Heart right ventricle (tissue), 16 donors: Measurements from ENCODE around the gene F13A1. TPM values are rescaled to one million over a fixed set of nuclear protein-coding genes. Genes with fewer than 3 reads are reported as not detected.

Experiments used
- ATAC-seq, 8 donors: fragments of 200-7000 bp; cut with Tn5 transposase; one replicate each; pipeline ENCODE4 v1.9.1; 2020; ENCODE audit warnings: mild to moderate bottlenecking in 8 of 8, moderate library complexity in 8 of 8, moderate number of reproducible peaks in 1 of 8
- DNase-seq, 2 donors: peaks; one replicate each; pipeline ENCODE4 v3.0.0-alpha.2; 2020
- H3K27ac ChIP-seq, 10 donors: fragments of 200-600 bp; sonication (generic) in 2 of 10; one replicate each; pipeline versions ENCODE4 v1.5.0 to v1.8.0; 2020 to 2022; ENCODE audit warnings: mild to moderate bottlenecking in 3 of 10
- H3K27me3 ChIP-seq, 7 donors: fragments of 200-600 bp; one replicate each; pipeline ENCODE4 v1.8.0; 2021 to 2022; ENCODE audit warnings: mild to moderate bottlenecking in 2 of 7
- H3K36me3 ChIP-seq, 9 donors: fragments of 200-600 bp; sonication (generic) in 1 of 9; one replicate each; pipeline versions ENCODE4 v1.5.0 to v1.8.0; 2020 to 2022; ENCODE audit warnings: mild to moderate bottlenecking in 2 of 9
- H3K4me1 ChIP-seq, 9 donors: fragments of 200-600 bp; sonication (generic) in 1 of 9; one replicate each; pipeline versions ENCODE4 v1.5.0 to v1.8.0; 2020 to 2022; ENCODE audit warnings: mild to moderate bottlenecking in 4 of 9
- H3K4me3 ChIP-seq, 10 donors: fragments of 200-600 bp; sonication (generic) in 2 of 10; one replicate each; pipeline versions ENCODE4 v1.5.0 to v1.8.0; 2020 to 2022; ENCODE audit warnings: mild to moderate bottlenecking in 7 of 10, moderate library complexity in 2 of 10
- H3K9me3 ChIP-seq, 11 donors: fragments of 200-600 bp in 10 of 11; sonication (generic) in 2 of 11; one replicate each; pipeline versions ENCODE4 v1.5.0 to v1.8.0; 2013 to 2022; ENCODE audit warnings: mild to moderate bottlenecking in 2 of 11, control low read depth in 1 of 11, moderate library complexity in 1 of 11
- CTCF ChIP-seq, 9 donors: fragments of 200-600 bp; sonication (generic) in 2 of 9; IDR thresholded peaks; one replicate each; pipeline versions ENCODE4 v1.5.0 to v1.8.0; 2021 to 2022; ENCODE audit warnings: antibody characterized with exemption in 9 of 9, mild to moderate bottlenecking in 5 of 9, moderate library complexity in 1 of 9
- WGBS, 2 donors: extraction: QIAGEN DNeasy Blood & Tissue Kit; methylation state at CpG; one replicate each; pipeline ENCODE4 v1.1.7; 2013; ENCODE audit warnings: inconsistent platforms in 1 of 2; 5-methylcytosine and 5-hydroxymethylcytosine counted together
- intact Hi-C, 10 donors: fragments of 100-400 bp; cut with DNase I; formaldehyde crosslinking; loops; one replicate each; pipeline versions ENCODE4 v1.11.1 to v1.14.2; 2022
- microRNA-seq, 2 donors: library from miRNA; unstranded; fragments of <30 nt; microRNA quantifications; one replicate each; pipeline ENCODE4 v1.2.0, GENCODE V29; 2021
- polyA plus RNA-seq, 2 donors: library from polyadenylated mRNA; stranded (reverse); fragments of 200-250 nt; gene quantifications; one replicate each; pipeline ENCODE4 v1.2.3, GENCODE V29; 2013
- total RNA-seq, 10 donors: library from RNA; stranded (reverse); fragmentation: NEBNext Ultra II Directional in 3 of 10; extraction: Animal tissue kit (Norgen Biotek cat#: 25700) in 3 of 10; gene quantifications; one replicate each; pipeline versions ENCODE4 v1.2.1 to v1.2.4, GENCODE V29; 2021 to 2023
- donor health status: Arrhythmogenic right ventricular cardiomyopathy.
- donor health status: ischemic (EF 13 %, LVEDD 7.1; RV severe dilation, severe dysfunction).
- donor health status: healthy with polysubstance abuse.
- donor health status: DM: no; HTN: yes; CAD: no.
- donor health status: DM: no; HTN: no; CAD: no.
- donor health status: ischemic (EF 25% LVEDD 6.9; RV normal size, moderate dysfunction).
- donor health status: ischemic (EF 25% LVEDD 5.7; RV mildly dilated, moderate dysfunction).
- donor health status: healthy.
- donor health status: DM: yes; HTN: yes; CAD: no.
- donor health status: Ischemic cardiomyopathy.
- donor health status: ischemic (EF 35%, LVEDD 5.7; RV mildly dilated, moderate dysfunction).
- donor health status: nonischemic (EF 11% LVEDD 7.7; RV severe dilation, severe dysfunction).
- donor health status: DM: yes; HTN: yes; CAD: no.
- donor health status: PGD.
- donor health status: ischemic (EF 29% LVEDD 5.4; RV normal size, mild dysfunction).
- donor health status: nonischemic (EF 23%, LVEDD 6.1; RV moderate dilation, normal function).

Gene F13A1
- total and polyA plus RNA-seq, 12 donors, result 8.4 to 265 (median 22.8) TPM

- WGBS, 2 donors, result 63 to 65% methylated on average over 3 of the region's 3 CpGs
- ATAC-seq, result no peak
- DNase-seq, result no peak
- Histone ChIP-seq H3K27me3 (no peaks in the 10 kb centered on the region), H3K36me3 (no peaks in the 10 kb centered on the region), H3K27ac (no peak overlapping the region), H3K4me1 (no peaks in the 10 kb centered on the region), H3K4me3 (no peak overlapping the region), H3K9me3 (peaks cover 0 to 20% (median 3%) of the 10 kb centered on the region in 11 donors)
- intact Hi-C loops, result no loop called here
- TF ChIP-seq CTCF (IDR thresholded peaks at IDR 0.05), result no peak
Observed at GRCh38 chr6:6123803-6124202, 196.7 kb downstream of the F13A1 start.

GRCh38 chr6:6121943-6122342 lies 198.5 kb downstream of the F13A1 start:
- no peak for TF ChIP-seq CTCF (IDR thresholded peaks at IDR 0.05)

DNA sequence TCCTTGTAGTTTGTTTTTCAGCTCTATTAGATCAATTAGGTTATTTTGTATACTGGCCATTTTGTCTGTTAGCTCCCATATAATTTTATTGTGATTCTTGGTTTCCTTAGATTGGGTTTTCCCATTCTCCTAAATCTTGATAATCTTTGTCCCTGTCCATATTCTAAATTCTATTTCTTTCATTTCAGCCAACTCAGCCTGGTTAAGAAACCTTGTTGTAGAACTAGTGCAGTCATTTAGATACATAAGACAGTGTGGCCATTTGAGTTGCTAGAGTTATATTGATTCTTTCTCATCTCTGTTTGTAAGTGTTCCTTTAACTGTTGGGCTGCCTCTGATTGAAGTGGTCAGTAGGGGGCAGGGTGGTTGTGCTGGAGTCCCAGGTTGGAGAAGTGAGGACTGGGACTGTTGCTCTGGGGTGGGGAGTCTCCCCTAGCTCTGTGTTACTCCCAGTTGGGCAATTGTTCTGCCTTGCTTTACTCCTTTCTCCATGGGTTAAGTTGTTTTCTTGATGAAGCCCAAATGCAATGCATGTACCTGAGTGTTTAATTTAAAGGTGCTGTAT lies 214.9 kb downstream of the F13A1 start:
- peaks cover 0 to 41% (median 7%) of the 10 kb centered on the region in 11 donors for H3K9me3 ChIP-seq
- no peak for ATAC-seq
- H3K27me3 ChIP-seq, result no peaks in the 10 kb centered on the region
- no peak for DNase-seq
- no peaks in the 10 kb centered on the region for H3K4me1 ChIP-seq
- peak in 3 of 9 donors; percentile 12 to 17 (median 13) for TF ChIP-seq CTCF (IDR thresholded peaks at IDR 0.05)
- no peak overlapping the region for H3K27ac ChIP-seq
- intact Hi-C loops, result no loop called here
- H3K36me3 ChIP-seq, result no peaks in the 10 kb centered on the region
- no peak overlapping the region for H3K4me3 ChIP-seq

More at GRCh38 chr6:6121943-6122342, 198.5 kb downstream of the F13A1 start:
- Histone ChIP-seq H3K27ac (no peak overlapping the region), H3K4me1 (no peaks in the 10 kb centered on the region), H3K27me3 (no peaks in the 10 kb centered on the region), H3K9me3 (peaks cover 0 to 32% (median 6%) of the 10 kb centered on the region in 11 donors), H3K36me3 (no peaks in the 10 kb centered on the region), H3K4me3 (no peak overlapping the region)
- WGBS, 2 donors, result 96 to 100% methylated on average over 1 of the region's 1 CpG
- DNase-seq (no peak), ATAC-seq (no peak)
- intact Hi-C loops, result no loop called here

Small RNA genes lying within 50 kb of the gene (microRNA-seq; reads per million reads assigned to microRNA genes)
- 0 reads per million in 2 donors for gene MIR5683
- 0 reads per million in 2 donors for gene MIR7853
